HCT116 (cell line): ENCODE measurements around the gene ALG8. TPM values are rescaled to one million over a fixed set of nuclear protein-coding genes. Genes with fewer than 3 reads are reported as not detected.

Experiments
- ATAC-seq: fragments of 200-7000 bp; cut with Tn5 transposase; 2 replicates; pipeline ENCODE4 v1.9.1; 2020; ENCODE audit warnings: mild to moderate bottlenecking, moderate library complexity
- BruUV-seq: library from RNA; stranded (reverse); fragments of 400-500 nt; replicated peaks from 2 replicates; lab custom pipeline; 2021; lab: Mats Ljungman, UMichigan
- CTCF ChIA-PET: fragments of 300-600 bp; sonication (Branson Sonifier 250); formaldehyde crosslinking; loops from one replicate; lab custom pipeline; 2021; ENCODE audit warnings: antibody characterized with exemption; lab: Charles Lee
- POLR2A ChIA-PET: fragments of 300-600, 350-600 bp; sonication (Branson Sonifier 250); formaldehyde crosslinking; loops from one replicate; lab custom pipeline; 2021; ENCODE audit warnings: antibody characterized with exemption; lab: Charles Lee
- RAD21 ChIA-PET, 2 experiments: fragments of 300-600 bp; sonication (Branson Sonifier 250); formaldehyde crosslinking; loops; one replicate each; lab custom pipeline; 2023; ENCODE audit warnings: low total read pairs in 2 of 2; ENCODE audit not compliant: uncharacterized antibody in 2 of 2, unreplicated experiment in 2 of 2, low non-redundant PET in 1 of 2; lab: Charles Lee
- DNase-seq: peaks from one replicate; pipeline ENCODE4 v3.0.0-alpha.2; 2010; ENCODE audit warnings: low read depth, low spot score
- H2AFZ ChIP-seq: fragments of 200-600 bp; shearing (Covaris generic), sonication (generic); 2 replicates; pipeline ENCODE4 v1.6.1; 2017; ENCODE audit warnings: low read depth, mixed run types, mixed read lengths, antibody characterized with exemption, low read length; ENCODE audit not compliant: poor library complexity, severe bottlenecking
- H3K27ac ChIP-seq: 2 replicates; pipeline ENCODE4 v1.5.1; 2012; ENCODE audit warnings: low read depth, low read length
- H3K27me3 ChIP-seq: fragments of 200-600 bp; sonication (generic); 2 replicates; pipeline ENCODE4 v1.6.1; 2016; ENCODE audit warnings: mixed run types, low read length, mixed read lengths; ENCODE audit not compliant: insufficient read depth
- H3K36me3 ChIP-seq, 2 experiments: fragments of 200-500 bp in 1 of 2; fragments of 200-600 bp in 1 of 2; sonication (Bioruptor generic) in 1 of 2; sonication (generic) in 1 of 2; 2 replicates each; pipeline versions ENCODE4 v1.5.1 to v1.6.1; 2014 to 2016; ENCODE audit warnings: low read length in 2 of 2, inconsistent platforms in 1 of 2, mixed read lengths in 1 of 2, mixed run types in 1 of 2; ENCODE audit not compliant: insufficient read depth in 2 of 2, control insufficient read depth in 1 of 2
- H3K4me1 ChIP-seq, 2 experiments: fragments of 200-600 bp in 1 of 2; sonication (generic) in 1 of 2; 2 replicates each; pipeline versions ENCODE4 v1.5.1 to v1.6.1; 2012 to 2017; ENCODE audit warnings: low read length in 2 of 2, inconsistent platforms in 1 of 2, mild to moderate bottlenecking in 1 of 2, mixed read lengths in 1 of 2, mixed run types in 1 of 2, moderate library complexity in 1 of 2; ENCODE audit not compliant: insufficient read depth in 2 of 2, control insufficient read depth in 1 of 2
- H3K4me2 ChIP-seq: fragments of 200-600 bp; sonication (generic); 2 replicates; pipeline ENCODE4 v1.6.1; 2017; ENCODE audit warnings: mixed run types, low read length, mixed read lengths
- H3K4me3 ChIP-seq, 2 experiments: fragments of 200-600 bp in 1 of 2; sonication (generic) in 1 of 2; replicated peaks in 1 of 2; 2 replicates each; pipeline ENCODE4 v1.5.1; 2011 to 2016; ENCODE audit warnings: low read length in 2 of 2, control low read depth in 1 of 2, low read depth in 1 of 2, mild to moderate bottlenecking in 1 of 2, mixed read lengths in 1 of 2, mixed run types in 1 of 2
- H3K79me2 ChIP-seq: fragments of 200-600 bp; sonication (generic); 2 replicates; pipeline ENCODE4 v1.6.1; 2017; ENCODE audit warnings: mild to moderate bottlenecking, mixed run types, low read length, moderate library complexity, mixed read lengths; ENCODE audit not compliant: insufficient read depth
- H3K9ac ChIP-seq: fragments of 200-600 bp; sonication (generic); 2 replicates; pipeline ENCODE4 v1.6.1; 2016; ENCODE audit warnings: low read length, mixed read lengths
- H3K9me2 ChIP-seq: fragments of 200-600 bp; sonication (generic), shearing (Covaris generic); 2 replicates; pipeline ENCODE4 v1.6.1; 2017; ENCODE audit warnings: mixed run types, mild to moderate bottlenecking, moderate library complexity; ENCODE audit not compliant: insufficient read depth
- H3K9me3 ChIP-seq, 2 experiments: fragments of 200-500 bp in 1 of 2; fragments of 200-600 bp in 1 of 2; sonication (Bioruptor generic) in 1 of 2; sonication (generic) in 1 of 2; 2 replicates each; pipeline ENCODE4 v1.6.1; 2014 to 2017; ENCODE audit warnings: low read length in 2 of 2, mixed read lengths in 2 of 2, inconsistent platforms in 1 of 2, low read depth in 1 of 2, mild to moderate bottlenecking in 1 of 2, mixed run types in 1 of 2, moderate library complexity in 1 of 2; ENCODE audit not compliant: control insufficient read depth in 1 of 2, insufficient read depth in 1 of 2
- H4K20me1 ChIP-seq: fragments of 200-600 bp; sonication (generic), shearing (Covaris generic); 2 replicates; pipeline ENCODE4 v1.6.1; 2017; ENCODE audit warnings: mixed run types, mild to moderate bottlenecking, moderate library complexity; ENCODE audit not compliant: insufficient read depth
- CBX3 ChIP-seq: IDR thresholded peaks from 2 replicates; pipeline ENCODE4 v1.6.1; 2012; ENCODE audit warnings: low read depth
- CEBPB ChIP-seq: IDR thresholded peaks from 2 replicates; pipeline ENCODE4 v1.6.1; 2012; ENCODE audit warnings: low read depth
- EGR1 ChIP-seq: IDR thresholded peaks from 2 replicates; pipeline ENCODE4 v1.6.1; 2012; ENCODE audit warnings: low read depth
- EZH2phosphoT487 ChIP-seq: fragments of 200-600 bp; IDR thresholded peaks from 2 replicates; pipeline ENCODE4 v1.6.1; 2018; ENCODE audit warnings: antibody characterized with exemption, borderline replicate concordance
- FOSL1 ChIP-seq: IDR thresholded peaks from 2 replicates; pipeline ENCODE4 v1.6.1; 2012; ENCODE audit warnings: low read depth
- POLR2A ChIP-seq: IDR thresholded peaks from 2 replicates; pipeline ENCODE4 v1.7.0; 2011; ENCODE audit warnings: borderline replicate concordance; ENCODE audit not compliant: insufficient read depth, insufficient read length; ENCODE audit errors: extremely low read depth
- RAD21 ChIP-seq: IDR thresholded peaks from 2 replicates; pipeline ENCODE4 v1.6.1; 2012; ENCODE audit warnings: low read depth, mild to moderate bottlenecking
- SP1 ChIP-seq: IDR thresholded peaks from 2 replicates; pipeline ENCODE4 v1.6.1; 2012; ENCODE audit warnings: low read depth
- SRF ChIP-seq: IDR thresholded peaks from 2 replicates; pipeline ENCODE4 v1.6.1; 2012; ENCODE audit warnings: low read depth
- TCF7L2 ChIP-seq: IDR thresholded peaks from 2 replicates; pipeline ENCODE4 v1.7.0; 2011; ENCODE audit warnings: borderline replicate concordance, inconsistent platforms; ENCODE audit not compliant: insufficient read depth, insufficient read length; ENCODE audit errors: extremely low read depth
- YY1 ChIP-seq: IDR thresholded peaks from 2 replicates; pipeline ENCODE4 v1.6.1; 2011; ENCODE audit warnings: low read length, low read depth, moderate library complexity, mild to moderate bottlenecking; ENCODE audit not compliant: insufficient replicate concordance; ENCODE audit errors: extremely low read depth
- ZFX ChIP-seq: fragments of 450-650 bp; IDR thresholded peaks from 2 replicates; pipeline ENCODE4 v1.6.1; 2017
- ZNF274 ChIP-seq: fragments of 200-500 bp; sonication (Bioruptor generic); IDR thresholded peaks from 2 replicates; pipeline ENCODE4 v1.6.1; 2014; ENCODE audit warnings: mild to moderate bottlenecking, low read depth, low read length, inconsistent platforms
- intact Hi-C: fragments of 100-400 bp; cut with micrococcal nuclease; formaldehyde crosslinking; loops from 2 replicates; pipeline ENCODE4 v1.10.0; 2022
- total RNA-seq: library from RNA; stranded (reverse); gene quantifications from one replicate; pipeline ENCODE4 v1.2.1, GENCODE V29; 2021; ENCODE audit not compliant: unreplicated experiment
- TF ChIP-seq, protein P1 (sequence below): IDR thresholded peaks from 2 replicates; pipeline ENCODE4 v1.6.1; 2011; ENCODE audit warnings: mild to moderate bottlenecking, low read length, moderate library complexity; ENCODE audit not compliant: insufficient replicate concordance; ENCODE audit errors: extremely low read depth
- TF ChIP-seq, protein P2 (sequence below): IDR thresholded peaks from 2 replicates; pipeline ENCODE4 v1.6.1; 2012
- TF ChIP-seq, protein P3 (sequence below): IDR thresholded peaks from 2 replicates; pipeline ENCODE4 v1.6.1; 2012; ENCODE audit warnings: low read depth
- TF ChIP-seq, protein P4 (sequence below): IDR thresholded peaks from 2 replicates; pipeline ENCODE4 v1.6.1; 2012

The ALG8 gene
- total RNA-seq, 1 experiment from 2014 or later = 50.1 TPM

DNA sequence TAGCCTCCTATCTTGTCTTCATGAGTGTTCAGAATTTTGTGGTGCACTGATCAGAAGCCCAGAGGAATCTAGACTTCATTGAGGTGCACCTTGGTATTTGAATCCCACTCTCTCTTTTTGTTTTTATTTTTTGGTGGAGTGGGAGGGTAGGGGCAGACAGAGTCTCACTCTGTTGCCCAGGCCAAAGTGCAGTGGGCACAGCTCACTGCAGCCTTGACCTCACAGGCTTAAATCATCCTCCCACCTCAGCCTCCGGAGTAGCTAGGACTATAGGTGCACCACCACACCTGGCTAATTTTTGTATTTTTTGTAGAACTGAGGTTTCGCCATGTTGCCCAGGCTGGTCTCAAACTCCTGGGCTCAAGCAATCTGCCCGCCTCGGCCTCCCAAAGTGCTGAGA, 10.9 kb upstream of the ALG8 start:
- Histone ChIP-seq H3K36me3 (no peaks in the 10 kb centered on the region), H3K4me3 (no peak overlapping the region), H3K9me3 (no peaks in the 10 kb centered on the region), H3K27ac (no peak overlapping the region), H3K9me2 (no peaks in the 10 kb centered on the region), H3K4me1 (no peaks in the 10 kb centered on the region), H2AFZ (no peak overlapping the region), H3K4me2 (no peak overlapping the region), H3K79me2 (no peaks in the 10 kb centered on the region), H3K27me3 (no peaks in the 10 kb centered on the region), H4K20me1 (no peaks in the 10 kb centered on the region), H3K9ac (no peak overlapping the region)
- DNase-seq = no peak
- ChIA-PET POLR2A (no interaction called here), CTCF (no interaction called here), RAD21 (no interaction called here)
- TF ChIP-seq, protein P1, sequence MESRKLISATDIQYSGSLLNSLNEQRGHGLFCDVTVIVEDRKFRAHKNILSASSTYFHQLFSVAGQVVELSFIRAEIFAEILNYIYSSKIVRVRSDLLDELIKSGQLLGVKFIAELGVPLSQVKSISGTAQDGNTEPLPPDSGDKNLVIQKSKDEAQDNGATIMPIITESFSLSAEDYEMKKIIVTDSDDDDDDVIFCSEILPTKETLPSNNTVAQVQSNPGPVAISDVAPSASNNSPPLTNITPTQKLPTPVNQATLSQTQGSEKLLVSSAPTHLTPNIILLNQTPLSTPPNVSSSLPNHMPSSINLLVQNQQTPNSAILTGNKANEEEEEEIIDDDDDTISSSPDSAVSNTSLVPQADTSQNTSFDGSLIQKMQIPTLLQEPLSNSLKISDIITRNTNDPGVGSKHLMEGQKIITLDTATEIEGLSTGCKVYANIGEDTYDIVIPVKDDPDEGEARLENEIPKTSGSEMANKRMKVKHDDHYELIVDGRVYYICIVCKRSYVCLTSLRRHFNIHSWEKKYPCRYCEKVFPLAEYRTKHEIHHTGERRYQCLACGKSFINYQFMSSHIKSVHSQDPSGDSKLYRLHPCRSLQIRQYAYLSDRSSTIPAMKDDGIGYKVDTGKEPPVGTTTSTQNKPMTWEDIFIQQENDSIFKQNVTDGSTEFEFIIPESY = no peak
- TF ChIP-seq SP1 (no peak), CEBPB (no peak), CBX3 (no peak), SRF (no peak), ZFX (no peak), POLR2A (no peak), FOSL1 (no peak), RAD21 (no peak), ZNF274 (no peak), EGR1 (no peak), YY1 (no peak), TCF7L2 (no peak), EZH2phosphoT487 (no peak)
- TF ChIP-seq, protein P2, sequence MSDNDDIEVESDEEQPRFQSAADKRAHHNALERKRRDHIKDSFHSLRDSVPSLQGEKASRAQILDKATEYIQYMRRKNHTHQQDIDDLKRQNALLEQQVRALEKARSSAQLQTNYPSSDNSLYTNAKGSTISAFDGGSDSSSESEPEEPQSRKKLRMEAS = no peak
- TF ChIP-seq, protein P3, sequence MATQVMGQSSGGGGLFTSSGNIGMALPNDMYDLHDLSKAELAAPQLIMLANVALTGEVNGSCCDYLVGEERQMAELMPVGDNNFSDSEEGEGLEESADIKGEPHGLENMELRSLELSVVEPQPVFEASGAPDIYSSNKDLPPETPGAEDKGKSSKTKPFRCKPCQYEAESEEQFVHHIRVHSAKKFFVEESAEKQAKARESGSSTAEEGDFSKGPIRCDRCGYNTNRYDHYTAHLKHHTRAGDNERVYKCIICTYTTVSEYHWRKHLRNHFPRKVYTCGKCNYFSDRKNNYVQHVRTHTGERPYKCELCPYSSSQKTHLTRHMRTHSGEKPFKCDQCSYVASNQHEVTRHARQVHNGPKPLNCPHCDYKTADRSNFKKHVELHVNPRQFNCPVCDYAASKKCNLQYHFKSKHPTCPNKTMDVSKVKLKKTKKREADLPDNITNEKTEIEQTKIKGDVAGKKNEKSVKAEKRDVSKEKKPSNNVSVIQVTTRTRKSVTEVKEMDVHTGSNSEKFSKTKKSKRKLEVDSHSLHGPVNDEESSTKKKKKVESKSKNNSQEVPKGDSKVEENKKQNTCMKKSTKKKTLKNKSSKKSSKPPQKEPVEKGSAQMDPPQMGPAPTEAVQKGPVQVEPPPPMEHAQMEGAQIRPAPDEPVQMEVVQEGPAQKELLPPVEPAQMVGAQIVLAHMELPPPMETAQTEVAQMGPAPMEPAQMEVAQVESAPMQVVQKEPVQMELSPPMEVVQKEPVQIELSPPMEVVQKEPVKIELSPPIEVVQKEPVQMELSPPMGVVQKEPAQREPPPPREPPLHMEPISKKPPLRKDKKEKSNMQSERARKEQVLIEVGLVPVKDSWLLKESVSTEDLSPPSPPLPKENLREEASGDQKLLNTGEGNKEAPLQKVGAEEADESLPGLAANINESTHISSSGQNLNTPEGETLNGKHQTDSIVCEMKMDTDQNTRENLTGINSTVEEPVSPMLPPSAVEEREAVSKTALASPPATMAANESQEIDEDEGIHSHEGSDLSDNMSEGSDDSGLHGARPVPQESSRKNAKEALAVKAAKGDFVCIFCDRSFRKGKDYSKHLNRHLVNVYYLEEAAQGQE = no peak
- TF ChIP-seq, protein P4, sequence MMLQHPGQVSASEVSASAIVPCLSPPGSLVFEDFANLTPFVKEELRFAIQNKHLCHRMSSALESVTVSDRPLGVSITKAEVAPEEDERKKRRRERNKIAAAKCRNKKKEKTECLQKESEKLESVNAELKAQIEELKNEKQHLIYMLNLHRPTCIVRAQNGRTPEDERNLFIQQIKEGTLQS = no peak
- BruUV-seq = no TSS peak
- intact Hi-C loops = no loop called here
- ATAC-seq = no peak
